Left ventricle myocardium inferior (tissue), 1 donor: ENCODE results near the gene MORF4L1. TPM values are rescaled to one million over a fixed set of nuclear protein-coding genes. Genes with fewer than 3 reads are reported as not detected.

Experiments used
- DNase-seq: peaks from one replicate; pipeline ENCODE4 v3.0.0-alpha.2; 2020
- H3K27ac ChIP-seq: fragments of 200-600 bp; replicated peaks from 2 replicates; pipeline ENCODE4 v1.8.0; 2021
- H3K27me3 ChIP-seq: fragments of 200-600 bp; 2 replicates; pipeline ENCODE4 v1.8.0; 2021; ENCODE audit warnings: low read depth
- H3K36me3 ChIP-seq: fragments of 200-600 bp; 2 replicates; pipeline ENCODE4 v1.8.0; 2021
- H3K4me1 ChIP-seq: fragments of 200-600 bp; 2 replicates; pipeline ENCODE4 v1.8.0; 2021
- H3K4me3 ChIP-seq: fragments of 200-600 bp; 2 replicates; pipeline ENCODE4 v1.8.0; 2021; ENCODE audit warnings: mild to moderate bottlenecking, moderate library complexity
- H3K9me3 ChIP-seq: fragments of 200-600 bp; replicated peaks from 2 replicates; pipeline ENCODE4 v1.8.0; 2021
- intact Hi-C: fragments of 100-400 bp; cut with micrococcal nuclease; formaldehyde crosslinking; loops from one replicate; pipeline ENCODE4 v1.11.0; 2022
- total RNA-seq: library from RNA; stranded (reverse); fragmentation: NEBNext Ultra II Directional; extraction: Animal tissue kit (Norgen Biotek cat#: 25700); gene quantifications from one replicate; pipeline ENCODE4 v1.2.1, GENCODE V29; 2021
- TF ChIP-seq, protein P1 (sequence below): fragments of 200-600 bp; IDR thresholded peaks from 2 replicates; pipeline ENCODE4 v1.8.0; 2021; ENCODE audit warnings: antibody characterized with exemption, mild to moderate bottlenecking, borderline replicate concordance
- donor health status: DM: no; HTN: yes; CAD: no; lungs with severe emphysema.

MORF4L1 gene
- total RNA-seq, 1 donor from 2014 or later, result 310 TPM

DNA sequence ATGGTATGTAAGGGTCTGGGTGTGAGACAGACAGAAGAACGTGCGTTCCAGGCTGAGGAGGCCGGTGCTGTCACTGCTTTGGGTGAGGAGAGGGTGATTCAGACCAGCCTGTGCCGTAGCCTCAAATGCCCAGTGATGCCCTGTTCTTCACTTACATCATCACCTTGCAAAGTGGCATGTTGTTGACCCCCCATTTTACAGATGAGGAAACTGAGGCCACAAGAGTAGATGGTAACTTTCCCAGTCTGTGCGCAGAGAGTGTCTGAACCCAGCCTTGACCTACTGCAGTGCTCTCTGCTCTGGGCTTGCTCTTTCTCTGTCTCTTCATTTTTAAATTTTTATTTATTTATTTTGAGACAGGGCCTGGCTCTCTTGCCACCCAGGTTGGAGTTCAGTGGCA lies 73.8 kb downstream of the MORF4L1 start:
- Histone ChIP-seq H3K27ac (no peak overlapping the region), H3K27me3 (no peaks in the 10 kb centered on the region), H3K4me1 (peaks cover 43% of the 10 kb centered on the region), H3K4me3 (no peak overlapping the region), H3K36me3 (no peaks in the 10 kb centered on the region), H3K9me3 (no peaks in the 10 kb centered on the region)
- no peak for DNase-seq
- intact Hi-C loops, result no loop called here
- TF ChIP-seq, protein P1, sequence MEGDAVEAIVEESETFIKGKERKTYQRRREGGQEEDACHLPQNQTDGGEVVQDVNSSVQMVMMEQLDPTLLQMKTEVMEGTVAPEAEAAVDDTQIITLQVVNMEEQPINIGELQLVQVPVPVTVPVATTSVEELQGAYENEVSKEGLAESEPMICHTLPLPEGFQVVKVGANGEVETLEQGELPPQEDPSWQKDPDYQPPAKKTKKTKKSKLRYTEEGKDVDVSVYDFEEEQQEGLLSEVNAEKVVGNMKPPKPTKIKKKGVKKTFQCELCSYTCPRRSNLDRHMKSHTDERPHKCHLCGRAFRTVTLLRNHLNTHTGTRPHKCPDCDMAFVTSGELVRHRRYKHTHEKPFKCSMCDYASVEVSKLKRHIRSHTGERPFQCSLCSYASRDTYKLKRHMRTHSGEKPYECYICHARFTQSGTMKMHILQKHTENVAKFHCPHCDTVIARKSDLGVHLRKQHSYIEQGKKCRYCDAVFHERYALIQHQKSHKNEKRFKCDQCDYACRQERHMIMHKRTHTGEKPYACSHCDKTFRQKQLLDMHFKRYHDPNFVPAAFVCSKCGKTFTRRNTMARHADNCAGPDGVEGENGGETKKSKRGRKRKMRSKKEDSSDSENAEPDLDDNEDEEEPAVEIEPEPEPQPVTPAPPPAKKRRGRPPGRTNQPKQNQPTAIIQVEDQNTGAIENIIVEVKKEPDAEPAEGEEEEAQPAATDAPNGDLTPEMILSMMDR, result no peak

DNA sequence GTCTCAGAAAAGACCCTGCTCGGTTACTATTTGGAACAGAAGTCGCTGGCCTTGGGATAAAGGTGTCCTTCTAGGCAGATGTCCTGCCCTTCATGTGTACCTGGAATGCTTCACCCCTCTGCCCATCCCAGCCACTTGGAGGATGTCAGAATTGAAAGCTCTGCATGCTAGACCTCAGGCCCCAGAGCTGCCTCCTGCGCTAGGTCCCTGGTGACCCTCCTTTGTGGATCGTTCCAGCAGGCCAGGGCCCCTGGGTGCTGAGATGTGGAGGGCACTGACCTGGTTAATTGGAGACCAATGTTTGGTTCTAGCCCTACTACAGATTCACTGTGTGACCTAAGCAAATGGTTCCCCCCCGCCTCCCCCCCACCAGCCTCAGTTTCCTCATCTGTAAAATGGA lies 74.8 kb downstream of the MORF4L1 start:
- no peaks in the 10 kb centered on the region for H3K27me3 ChIP-seq
- intact Hi-C loops, result no loop called here
- H3K27ac ChIP-seq, result no peak overlapping the region
- H3K9me3 ChIP-seq, result no peaks in the 10 kb centered on the region
- H3K4me3 ChIP-seq, result no peak overlapping the region
- H3K36me3 ChIP-seq, result no peaks in the 10 kb centered on the region
- peaks cover 53% of the 10 kb centered on the region for H3K4me1 ChIP-seq
- TF ChIP-seq, protein P1, result no peak
- DNase-seq, result no peak

Other genes starting within 250 kb of the MORF4L1 start
- not detected for gene CHRNB4, start 231.7 kb upstream of the MORF4L1 start, total RNA-seq
- 24.2 TPM for gene ADAMTS7, start 61.4 kb upstream of the MORF4L1 start, total RNA-seq
- gene CTSH, start 72.2 kb downstream of the MORF4L1 start, total RNA-seq, result 52.6 TPM
- not detected for gene RASGRF1, start 217.9 kb downstream of the MORF4L1 start, total RNA-seq